Adrenal gland (tissue), 5 donors: ENCODE data around the gene SGIP1.

ENCODE experiments used
- CTCF ChIP-seq, 6 experiments: fragments of 450-650 bp in 4 of 6; fragments of 200-600 bp in 2 of 6; sonication (generic) in 1 of 6; IDR thresholded peaks; 1 replicate in 5 of 6; 2 replicates in 1 of 6; pipeline versions ENCODE4 v1.5.1 to v1.8.0; 2016 to 2021; ENCODE audit warnings: antibody characterized with exemption in 6 of 6, mild to moderate bottlenecking in 2 of 6, moderate library complexity in 1 of 6
- POLR2A ChIP-seq, 2 donors: fragments of 450-650 bp; IDR thresholded peaks; one replicate each; pipeline ENCODE4 v1.6.1; 2017; ENCODE audit warnings: antibody characterized with exemption in 2 of 2, mild to moderate bottlenecking in 2 of 2, moderate library complexity in 1 of 2
- donor health status: DM: no; HTN: no; CAD: no.

- TF ChIP-seq CTCF (IDR thresholded peaks at IDR 0.05) (no peak), POLR2A (IDR thresholded peaks at IDR 0.05) (no peak)
Observed at GRCh38 chr1:66506991-66507390, 27.0 kb upstream of the SGIP1 start.
